Parathyroid adenoma (tissue), 2 donors: ENCODE data around the gene CRACDL.
"Not testable (repeated sequence)": the region's sequence is repeated elsewhere in the genome, so short reads cannot be mapped to it uniquely, and the experiment has no call there.

Source experiments
- H2AFZ ChIP-seq: fragments of 300-600 bp; sonication (generic); one replicate; pipeline ENCODE4 v1.7.0; 2017; ENCODE audit warnings: antibody characterized with exemption, mild to moderate bottlenecking
- H3K27ac ChIP-seq: fragments of 300-600 bp; sonication (generic); one replicate; pipeline ENCODE4 v1.7.0; 2017
- H3K27me3 ChIP-seq: fragments of 300-600 bp; sonication (generic); one replicate; pipeline ENCODE4 v1.7.0; 2017; ENCODE audit warnings: low read length; ENCODE audit not compliant: control insufficient read depth, insufficient read depth
- H3K36me3 ChIP-seq: fragments of 300-600 bp; sonication (generic); one replicate; pipeline ENCODE4 v1.7.0; 2017; ENCODE audit warnings: low read length; ENCODE audit not compliant: control insufficient read depth, insufficient read depth
- H3K4me1 ChIP-seq: fragments of 300-600 bp; sonication (generic); one replicate; pipeline ENCODE4 v1.7.0; 2017; ENCODE audit warnings: control low read depth
- H3K4me2 ChIP-seq: fragments of 300-600 bp; sonication (generic); one replicate; pipeline ENCODE4 v1.7.0; 2017; ENCODE audit warnings: low read length
- H3K4me3 ChIP-seq: fragments of 300-600 bp; sonication (generic); one replicate; pipeline ENCODE4 v1.7.0; 2017; ENCODE audit warnings: low read depth, low read length
- H3K79me2 ChIP-seq: fragments of 300-600 bp; sonication (generic); one replicate; pipeline ENCODE4 v1.7.0; 2017; ENCODE audit warnings: control low read depth
- H3K9ac ChIP-seq: fragments of 300-600 bp; sonication (generic); one replicate; pipeline ENCODE4 v1.7.0; 2017; ENCODE audit warnings: mild to moderate bottlenecking
- H3K9me3 ChIP-seq: fragments of 300-600 bp; sonication (generic); one replicate; pipeline ENCODE4 v1.7.0; 2017; ENCODE audit warnings: low read length; ENCODE audit not compliant: control insufficient read depth
- TF ChIP-seq, protein P1 (sequence below): fragments of 300-600 bp; sonication (generic); IDR thresholded peaks from one replicate; pipeline ENCODE4 v1.7.0; 2017; ENCODE audit warnings: antibody characterized with exemption, mild to moderate bottlenecking
- donor health status: primary hyperparathyroidism.

Gene CRACDL

DNA sequence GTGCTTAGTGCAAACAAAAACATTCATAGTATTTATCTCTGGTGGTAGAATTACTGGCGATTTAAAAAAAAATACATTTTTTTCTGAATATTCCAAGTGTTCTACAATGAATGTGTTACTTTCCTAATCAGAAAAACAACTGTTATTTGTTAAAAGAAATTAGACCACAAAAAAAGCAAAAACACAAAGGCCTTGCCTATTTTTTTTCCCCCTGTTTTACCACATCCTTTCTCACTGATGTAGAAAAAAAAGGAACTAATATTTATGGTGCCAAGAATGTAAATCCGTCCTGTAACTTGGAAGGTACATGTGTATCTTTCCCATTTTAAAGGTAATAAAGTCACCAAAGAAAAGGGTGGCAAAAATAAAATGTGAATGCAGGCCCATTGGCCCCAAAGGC, 176.7 kb downstream of the CRACDL start:
- Histone ChIP-seq H3K27ac (peak overlapping the region; percentile 12), H3K36me3 (no peaks in the 10 kb centered on the region), H3K79me2 (no peaks in the 10 kb centered on the region), H3K9ac (no peak overlapping the region), H3K4me1 (peaks cover 35% of the 10 kb centered on the region), H3K4me2 (no peak overlapping the region), H3K27me3 (no peaks in the 10 kb centered on the region), H3K4me3 (no peak overlapping the region), H3K9me3 (no peaks in the 10 kb centered on the region), H2AFZ (no peak overlapping the region)
- TF ChIP-seq, protein P1, sequence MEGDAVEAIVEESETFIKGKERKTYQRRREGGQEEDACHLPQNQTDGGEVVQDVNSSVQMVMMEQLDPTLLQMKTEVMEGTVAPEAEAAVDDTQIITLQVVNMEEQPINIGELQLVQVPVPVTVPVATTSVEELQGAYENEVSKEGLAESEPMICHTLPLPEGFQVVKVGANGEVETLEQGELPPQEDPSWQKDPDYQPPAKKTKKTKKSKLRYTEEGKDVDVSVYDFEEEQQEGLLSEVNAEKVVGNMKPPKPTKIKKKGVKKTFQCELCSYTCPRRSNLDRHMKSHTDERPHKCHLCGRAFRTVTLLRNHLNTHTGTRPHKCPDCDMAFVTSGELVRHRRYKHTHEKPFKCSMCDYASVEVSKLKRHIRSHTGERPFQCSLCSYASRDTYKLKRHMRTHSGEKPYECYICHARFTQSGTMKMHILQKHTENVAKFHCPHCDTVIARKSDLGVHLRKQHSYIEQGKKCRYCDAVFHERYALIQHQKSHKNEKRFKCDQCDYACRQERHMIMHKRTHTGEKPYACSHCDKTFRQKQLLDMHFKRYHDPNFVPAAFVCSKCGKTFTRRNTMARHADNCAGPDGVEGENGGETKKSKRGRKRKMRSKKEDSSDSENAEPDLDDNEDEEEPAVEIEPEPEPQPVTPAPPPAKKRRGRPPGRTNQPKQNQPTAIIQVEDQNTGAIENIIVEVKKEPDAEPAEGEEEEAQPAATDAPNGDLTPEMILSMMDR: no peak

DNA sequence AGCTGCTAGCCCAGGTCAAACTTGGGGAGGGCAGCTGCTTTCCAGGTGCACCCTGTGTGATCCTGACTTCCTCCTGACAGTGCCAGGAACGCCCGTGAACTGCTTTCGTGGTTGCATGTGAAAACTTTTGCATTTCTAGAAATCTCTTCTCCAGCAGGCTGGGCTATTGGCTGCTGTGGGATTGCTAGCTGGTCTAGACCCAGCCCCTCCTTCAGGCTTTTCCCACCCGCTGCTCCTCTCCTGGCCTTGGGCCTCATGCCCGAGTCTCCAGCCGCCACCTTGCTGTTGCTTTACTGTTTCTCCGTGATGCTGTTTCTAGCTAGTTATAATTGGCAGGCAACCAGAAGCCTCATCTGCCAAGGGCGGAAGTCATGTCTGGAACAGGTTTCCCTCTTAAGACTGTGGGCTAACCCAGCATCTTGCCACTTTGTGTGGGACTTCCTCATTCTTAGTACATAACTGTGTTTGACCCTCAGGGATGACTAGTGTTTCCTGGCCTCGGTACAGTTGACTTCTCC, 178.1 kb downstream of the CRACDL start:
- H3K9ac ChIP-seq: no peak overlapping the region
- H3K27ac ChIP-seq: peak overlapping the region; percentile 67
- H3K4me1 ChIP-seq: peaks cover 35% of the 10 kb centered on the region

DNA sequence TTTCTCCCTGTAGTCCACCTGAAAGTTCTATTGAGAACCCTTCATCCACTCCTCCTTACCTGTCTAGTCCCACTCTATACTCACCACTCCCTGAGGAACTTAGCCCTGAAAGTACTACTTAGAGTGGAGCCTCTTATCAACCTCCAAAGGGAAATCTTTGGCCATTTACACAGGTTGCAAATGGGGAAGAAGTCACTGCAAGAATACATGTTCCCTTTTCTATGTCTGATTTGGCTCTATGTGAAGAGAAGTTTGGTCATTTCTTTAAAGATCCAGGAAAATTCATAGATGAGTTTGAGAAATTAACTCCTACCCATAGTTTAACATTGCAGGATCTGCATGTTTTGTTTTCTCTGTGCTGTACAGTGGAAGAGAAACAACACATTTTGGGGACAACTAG, 182.2 kb downstream of the CRACDL start:
- Histone ChIP-seq H3K27me3 (no peaks in the 10 kb centered on the region), H2AFZ (no peak overlapping the region), H3K79me2 (no peaks in the 10 kb centered on the region), H3K4me2 (no peak overlapping the region), H3K36me3 (no peaks in the 10 kb centered on the region), H3K4me1 (peaks cover 19% of the 10 kb centered on the region), H3K9ac (no peak overlapping the region), H3K27ac (no peak overlapping the region), H3K4me3 (no peak overlapping the region), H3K9me3 (no peaks in the 10 kb centered on the region)
- TF ChIP-seq, protein P1: no peak

More for the DNA sequence above, 178.1 kb downstream of the CRACDL start:
- Histone ChIP-seq H3K9me3 (no peaks in the 10 kb centered on the region), H3K4me3 (no peak overlapping the region), H3K36me3 (no peaks in the 10 kb centered on the region), H3K79me2 (no peaks in the 10 kb centered on the region), H2AFZ (peak overlapping the region; percentile 84), H3K27me3 (no peaks in the 10 kb centered on the region), H3K4me2 (no peak overlapping the region)
- TF ChIP-seq, protein P1: no peak

DNA sequence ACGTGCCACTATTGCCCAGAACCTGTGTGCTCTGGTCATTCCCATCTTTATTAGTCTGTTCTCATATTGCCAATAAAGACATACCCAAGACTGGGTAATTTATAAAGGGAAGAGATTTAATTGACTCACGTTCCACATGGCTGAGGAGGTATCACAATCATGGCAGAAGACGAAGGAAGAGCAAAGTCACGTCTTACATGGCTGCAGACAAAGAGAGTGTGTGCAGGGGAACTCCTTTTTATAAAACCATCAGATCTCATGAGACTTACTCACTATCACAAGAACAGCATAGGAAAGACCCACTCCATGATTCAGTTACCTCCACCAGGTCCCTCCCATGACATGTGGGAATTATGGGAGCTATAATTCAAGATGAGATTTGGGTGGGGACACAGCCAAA, 183.3 kb downstream of the CRACDL start:
- not testable (repeated sequence) for H3K27ac ChIP-seq, H2AFZ ChIP-seq, H3K9ac ChIP-seq, H3K79me2 ChIP-seq, H3K9me3 ChIP-seq, H3K36me3 ChIP-seq, H3K27me3 ChIP-seq, H3K4me2 ChIP-seq, H3K4me3 ChIP-seq
- H3K4me1 ChIP-seq: peaks cover 16% of the 10 kb centered on the region

DNA sequence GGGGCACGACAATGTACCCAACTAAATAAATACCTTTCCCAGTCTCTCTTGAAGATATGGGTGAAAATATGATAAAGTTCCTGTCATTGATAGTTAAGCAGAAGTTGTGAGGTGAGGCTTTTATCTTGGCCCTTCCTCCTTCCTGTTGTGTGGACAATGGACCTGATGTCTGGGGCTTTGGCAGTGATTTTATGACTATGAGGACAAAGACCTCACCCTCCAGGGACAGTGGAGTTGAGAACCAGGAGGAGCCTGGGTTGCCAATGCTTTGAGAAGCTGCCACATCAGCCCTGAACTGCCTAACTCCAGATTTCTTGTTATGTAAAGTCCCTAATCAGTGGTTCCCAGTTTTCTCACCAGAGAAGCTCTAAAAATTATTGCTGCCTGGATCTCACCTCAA, 184.3 kb downstream of the CRACDL start:
- no peak overlapping the region for H3K27ac ChIP-seq
- H3K9ac ChIP-seq: no peak overlapping the region
- no peak overlapping the region for H2AFZ ChIP-seq
- TF ChIP-seq, protein P1: no peak
- no peaks in the 10 kb centered on the region for H3K9me3 ChIP-seq
- no peaks in the 10 kb centered on the region for H3K79me2 ChIP-seq
- H3K27me3 ChIP-seq: no peaks in the 10 kb centered on the region
- H3K36me3 ChIP-seq: no peaks in the 10 kb centered on the region
- H3K4me2 ChIP-seq: no peak overlapping the region
- H3K4me1 ChIP-seq: peaks cover 10% of the 10 kb centered on the region
- no peak overlapping the region for H3K4me3 ChIP-seq
